Measurements from ENCODE around the gene NFYB. TPM values are rescaled to one million over a fixed set of nuclear protein-coding genes. Genes with fewer than 3 reads are reported as not detected.

Gene NFYB
- total RNA-seq, 1 experiment from 2014 or later, result 22.4 TPM

DNA sequence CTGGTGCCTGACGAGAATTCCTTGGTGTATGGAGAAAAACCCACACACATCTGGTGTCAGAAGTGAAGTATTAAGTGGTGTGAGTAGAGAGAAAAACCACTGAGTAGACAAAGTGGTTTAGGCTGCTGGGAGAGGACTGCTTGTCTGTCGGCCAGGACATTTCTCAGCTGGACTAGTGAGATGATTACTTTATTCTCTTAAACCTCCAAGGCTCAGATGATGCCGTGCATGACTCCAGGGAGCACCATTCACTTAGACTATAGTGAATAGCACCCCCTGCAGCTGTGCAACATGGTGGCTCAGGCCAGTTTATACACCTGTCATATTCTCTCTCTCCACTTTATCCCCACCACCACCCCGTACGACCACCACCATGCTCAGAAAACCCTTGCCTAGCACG lies 28.5 kb upstream of the NFYB start:
- Histone ChIP-seq H3K4me3 (replicated peaks in 1 of 2; ENCODE audit: low read depth in 1 of 2, low read length in 2 of 2) (no peak overlapping the region), H3K4me2 (ENCODE audit: low read length) (no peak overlapping the region), H3K36me3 (ENCODE audit: control insufficient read depth in 1 of 2, insufficient read depth in 2 of 2, low read length in 2 of 2) (no peaks in the 10 kb centered on the region), H3K9ac (ENCODE audit: low read length) (no peak overlapping the region), H3K4me1 (ENCODE audit: control insufficient read depth in 1 of 2, insufficient read depth in 2 of 2, low read length in 2 of 2) (no peaks in the 10 kb centered on the region), H3K27me3 (ENCODE audit: insufficient read depth, low read length) (no peaks in the 10 kb centered on the region), H3K27ac (ENCODE audit: low read depth, low read length) (no peak overlapping the region), H3K9me2 (ENCODE audit: insufficient read depth) (no peaks in the 10 kb centered on the region), H3K79me2 (ENCODE audit: insufficient read depth, low read length) (no peaks in the 10 kb centered on the region), H3K9me3 (ENCODE audit: control insufficient read depth in 1 of 2, insufficient read depth in 1 of 2, low read depth in 1 of 2, low read length in 2 of 2) (no peaks in the 10 kb centered on the region), H2AFZ (ENCODE audit: low read depth, low read length, poor library complexity, severe bottlenecking) (no peak overlapping the region), H4K20me1 (ENCODE audit: insufficient read depth) (no peaks in the 10 kb centered on the region)
- intact Hi-C loops (cut with micrococcal nuclease), result no loop called here
- ChIA-PET POLR2A (no interaction called here), CTCF (no interaction called here), RAD21 (ENCODE audit: low non-redundant PET in 1 of 2, low total read pairs in 2 of 2, uncharacterized antibody in 2 of 2, unreplicated experiment in 2 of 2) (no interaction called here)
- no TSS peak for BruUV-seq (replicated peaks)
- DNase-seq (ENCODE audit: low read depth, low spot score) (no peak), ATAC-seq (no peak; the same call in 1 of the 2 replicates)
- no peak for TF ChIP-seq CTCF (IDR thresholded peaks at IDR 0.05 in 2 of 3, conservative IDR thresholded peaks at IDR 0.05 in 1 of 3; ENCODE audit: borderline replicate concordance in 1 of 3, insufficient read depth in 1 of 3, low read depth in 2 of 3, low read length in 2 of 3)
- no peak for TF ChIP-seq SRF (IDR thresholded peaks at IDR 0.05; ENCODE audit: low read depth)
- TF ChIP-seq ELF1 (IDR thresholded peaks at IDR 0.05; ENCODE audit: borderline replicate concordance, low read depth), result no peak
- TF ChIP-seq SIN3A (IDR thresholded peaks at IDR 0.05; ENCODE audit: low read depth), result no peak
- TF ChIP-seq EGR1 (IDR thresholded peaks at IDR 0.05; ENCODE audit: low read depth), result no peak
- TF ChIP-seq REST (IDR thresholded peaks at IDR 0.05; ENCODE audit: low read depth), result no peak
- no peak for TF ChIP-seq SP1 (IDR thresholded peaks at IDR 0.05; ENCODE audit: low read depth)
- TF ChIP-seq JUND (IDR thresholded peaks at IDR 0.05), result no peak
- TF ChIP-seq POLR2A (IDR thresholded peaks at IDR 0.05; ENCODE audit: borderline replicate concordance, extremely low read depth, insufficient read depth, insufficient read length), result no peak
- TF ChIP-seq CEBPB (IDR thresholded peaks at IDR 0.05; ENCODE audit: low read depth), result no peak
- TF ChIP-seq, protein P1, sequence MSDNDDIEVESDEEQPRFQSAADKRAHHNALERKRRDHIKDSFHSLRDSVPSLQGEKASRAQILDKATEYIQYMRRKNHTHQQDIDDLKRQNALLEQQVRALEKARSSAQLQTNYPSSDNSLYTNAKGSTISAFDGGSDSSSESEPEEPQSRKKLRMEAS (IDR thresholded peaks at IDR 0.05), result no peak
- TF ChIP-seq YY1 (IDR thresholded peaks at IDR 0.05; ENCODE audit: extremely low read depth, insufficient replicate concordance, low read depth, low read length), result no peak
- TF ChIP-seq ZNF274 (IDR thresholded peaks at IDR 0.05; ENCODE audit: low read depth, low read length), result no peak
